ENCODE data around the gene SORT1. TPM values are rescaled to one million over a fixed set of nuclear protein-coding genes. Genes with fewer than 3 reads are reported as not detected.

SORT1 gene
- total RNA-seq, 2 experiments from 2014 or later = 3.2 to 4.5 TPM

- CTCF ChIA-PET = interaction anchor here (1.0 to 1.4 kb wide), 2 partner anchors 109 to 160 kb away, joined by 3 read pairs; no protein-coding TSS in a partner anchor
- POLR2A ChIA-PET = interaction anchor here (3.8 to 4.9 kb wide), 3 partner anchors 18 to 141 kb away, joined by 14 to 78 read pairs (median 27); partner anchors contain the start of genes ATXN7L2 and PSRC1
- Mint-ChIP-seq H3K36me3 (ENCODE audit: low read depth) (peaks cover 50% of the 10 kb centered on the region), H3K4me3 (no peak overlapping the region), H3K4me1 (peaks cover 40% of the 10 kb centered on the region), H3K9me3 (no peaks in the 10 kb centered on the region), H3K27ac (no peak overlapping the region), H3K27me3 (no peaks in the 10 kb centered on the region)
- DNase-seq = no peak
Observed at GRCh38 chr1:109423498-109423897, 25.8 kb upstream of the SORT1 start.

GRCh38 chr1:109412551-109412950, 14.8 kb upstream of the SORT1 start:
- DNase-seq = no peak
- H3K4me3 Mint-ChIP-seq = no peak overlapping the region
- no peak overlapping the region for H3K27ac Mint-ChIP-seq
- ChIA-PET POLR2A (interaction anchor here (1.5 kb wide), 1 partner anchor 13 kb away, joined by 4 read pairs; no protein-coding TSS in a partner anchor), CTCF (interaction anchor here (2.9 kb wide), 1 partner anchor 14 kb away, joined by 12 read pairs; the partner anchor contains the start of gene SORT1)
- peaks cover 12% of the 10 kb centered on the region for H3K4me1 Mint-ChIP-seq
- peaks cover 84% of the 10 kb centered on the region for H3K36me3 Mint-ChIP-seq (ENCODE audit: low read depth)
- no peaks in the 10 kb centered on the region for H3K9me3 Mint-ChIP-seq
- no peaks in the 10 kb centered on the region for H3K27me3 Mint-ChIP-seq

GRCh38 chr1:109404838-109405237, 7.1 kb upstream of the SORT1 start:
- Mint-ChIP-seq H3K4me3 (no peak overlapping the region), H3K27me3 (no peaks in the 10 kb centered on the region), H3K4me1 (peaks cover 18% of the 10 kb centered on the region), H3K36me3 (ENCODE audit: low read depth) (peaks cover 64% of the 10 kb centered on the region), H3K9me3 (no peaks in the 10 kb centered on the region), H3K27ac (peak overlapping the region; percentile 67)
- DNase-seq = peak; percentile 20
- CTCF ChIA-PET = interaction anchor here (1.7 kb wide), 2 partner anchors 126 to 127 kb away, joined by 3 to 6 read pairs; no protein-coding TSS in a partner anchor
- POLR2A ChIA-PET = interaction anchor here (1.0 to 2.8 kb wide), 3 partner anchors 21 to 190 kb away, joined by 3 to 14 read pairs (median 3); partner anchors contain the start of genes PSMA5 and PSRC1

GRCh38 chr1:109402025-109402424, 4.3 kb upstream of the SORT1 start:
- DNase-seq = no peak
- POLR2A ChIA-PET = interaction anchor here (1.2 kb wide), 2 partner anchors 24 to 119 kb away, joined by 4 to 5 read pairs; partner anchors contain the start of genes PSMA5 and PSRC1
- Mint-ChIP-seq H3K4me3 (no peak overlapping the region), H3K9me3 (no peaks in the 10 kb centered on the region), H3K27me3 (peaks cover 13% of the 10 kb centered on the region), H3K4me1 (peaks cover 27% of the 10 kb centered on the region), H3K27ac (no peak overlapping the region), H3K36me3 (ENCODE audit: low read depth) (peaks cover 47% of the 10 kb centered on the region)
- CTCF ChIA-PET = interaction anchor here (0.7 to 8.7 kb wide), 6 partner anchors 119 to 208 kb away, joined by 3 to 144 read pairs (median 20); partner anchors contain the start of genes CELSR2 and PSRC1

- H3K4me1 Mint-ChIP-seq = peaks cover 22% of the 10 kb centered on the region
- CTCF ChIA-PET = interaction anchor here (0.7 to 8.7 kb wide), 10 partner anchors 12 to 300 kb away, joined by 3 to 144 read pairs (median 10); partner anchors contain the start of gene PSRC1
Observed at GRCh38 chr1:109400035-109400655, 2.4 kb upstream of the SORT1 start.

GRCh38 chr1:109399326-109399957, 1.7 kb upstream of the SORT1 start:
- Mint-ChIP-seq H3K27ac (no peak overlapping the region), H3K4me1 (peaks cover 15% of the 10 kb centered on the region), H3K36me3 (ENCODE audit: low read depth) (peaks cover 27% of the 10 kb centered on the region), H3K9me3 (no peaks in the 10 kb centered on the region), H3K27me3 (peaks cover 38% of the 10 kb centered on the region), H3K4me3 (peak overlapping the region; percentile 37)
- ChIA-PET POLR2A (interaction anchor here (1.2 to 4.4 kb wide), 6 partner anchors 9 to 135 kb away, joined by 3 to 31 read pairs (median 10); partner anchors contain the start of genes PSMA5 and PSRC1), CTCF (interaction anchor here (0.6 to 8.7 kb wide), 26 partner anchors 10 to 981 kb away, joined by 3 to 144 read pairs (median 4); partner anchors contain the start of gene PSRC1)
- no peak for DNase-seq

More at GRCh38 chr1:109400035-109400655, 2.4 kb upstream of the SORT1 start:
- H3K36me3 Mint-ChIP-seq (ENCODE audit: low read depth) = peaks cover 33% of the 10 kb centered on the region
- peaks cover 32% of the 10 kb centered on the region for H3K27me3 Mint-ChIP-seq
- POLR2A ChIA-PET = interaction anchor here (1.2 to 4.4 kb wide), 4 partner anchors 15 to 123 kb away, joined by 3 to 31 read pairs (median 9); partner anchors contain the start of gene PSMA5
- H3K4me3 Mint-ChIP-seq = no peak overlapping the region
- no peaks in the 10 kb centered on the region for H3K9me3 Mint-ChIP-seq
- no peak for DNase-seq
- H3K27ac Mint-ChIP-seq = no peak overlapping the region

GRCh38 chr1:109398343-109399225, 866 bp upstream of the SORT1 start:
- ChIA-PET CTCF (interaction anchor here (0.6 to 8.7 kb wide), 28 partner anchors 9 to 982 kb away, joined by 3 to 144 read pairs (median 4); partner anchors contain the start of gene PSRC1), POLR2A (interaction anchor here (1.1 to 4.4 kb wide), 10 partner anchors 9 to 184 kb away, joined by 3 to 31 read pairs (median 4); partner anchors contain the start of genes GNAI3, PSMA5 and PSRC1)
- Mint-ChIP-seq H3K4me3 (peak overlapping the region; percentile 72), H3K27ac (no peak overlapping the region), H3K36me3 (ENCODE audit: low read depth) (peaks cover 21% of the 10 kb centered on the region), H3K4me1 (peaks cover 13% of the 10 kb centered on the region), H3K27me3 (peaks cover 42% of the 10 kb centered on the region), H3K9me3 (no peaks in the 10 kb centered on the region)
- no peak for DNase-seq

- no peak for DNase-seq
- H3K27me3 Mint-ChIP-seq = peaks cover 50% of the 10 kb centered on the region
- ChIA-PET CTCF (interaction anchor here (1.2 to 8.7 kb wide), 5 partner anchors 18 to 136 kb away, joined by 4 to 144 read pairs (median 7); partner anchors contain the start of gene PSRC1), POLR2A (interaction anchor here (0.8 to 4.4 kb wide), 4 partner anchors 29 to 152 kb away, joined by 3 to 31 read pairs (median 10); partner anchors contain the start of genes GNAI3 and PSMA5)
- no peaks in the 10 kb centered on the region for H3K9me3 Mint-ChIP-seq
- no peak overlapping the region for H3K27ac Mint-ChIP-seq
- H3K36me3 Mint-ChIP-seq (ENCODE audit: low read depth) = peaks cover 16% of the 10 kb centered on the region
- peaks cover 20% of the 10 kb centered on the region for H3K4me1 Mint-ChIP-seq
- peak overlapping the region; percentile 71 for H3K4me3 Mint-ChIP-seq
Observed at GRCh38 chr1:109396871-109397580, 692 bp downstream of the SORT1 start.

GRCh38 chr1:109396513-109396839, 1.2 kb downstream of the SORT1 start:
- Mint-ChIP-seq H3K9me3 (no peaks in the 10 kb centered on the region), H3K4me1 (peaks cover 22% of the 10 kb centered on the region), H3K27ac (no peak overlapping the region), H3K27me3 (peaks cover 53% of the 10 kb centered on the region), H3K4me3 (peak overlapping the region; percentile 6), H3K36me3 (ENCODE audit: low read depth) (peaks cover 14% of the 10 kb centered on the region)
- ChIA-PET POLR2A (interaction anchor here (0.8 to 0.9 kb wide), 2 partner anchors 28 to 29 kb away, joined by 3 to 4 read pairs; no protein-coding TSS in a partner anchor), CTCF (interaction anchor here (1.2 to 8.7 kb wide), 4 partner anchors 17 to 132 kb away, joined by 4 to 144 read pairs (median 6); partner anchors contain the start of gene PSRC1)
- DNase-seq = no peak

GRCh38 chr1:109395602-109396512, 1.9 kb downstream of the SORT1 start:
- no peak for DNase-seq
- POLR2A ChIA-PET = interaction anchor here (0.8 to 0.9 kb wide), 2 partner anchors 29 to 30 kb away, joined by 3 to 4 read pairs; no protein-coding TSS in a partner anchor
- H3K9me3 Mint-ChIP-seq = no peaks in the 10 kb centered on the region
- H3K27ac Mint-ChIP-seq = no peak overlapping the region
- H3K27me3 Mint-ChIP-seq = peaks cover 55% of the 10 kb centered on the region
- H3K4me3 Mint-ChIP-seq = no peak overlapping the region
- peaks cover 10% of the 10 kb centered on the region for H3K36me3 Mint-ChIP-seq (ENCODE audit: low read depth)
- CTCF ChIA-PET = interaction anchor here (0.8 to 8.7 kb wide), 5 partner anchors 17 to 137 kb away, joined by 3 to 144 read pairs (median 4); partner anchors contain the start of gene PSRC1
- peaks cover 25% of the 10 kb centered on the region for H3K4me1 Mint-ChIP-seq

Measured in activated CD4-positive, alpha-beta memory T cell treated with anti-CD3 and anti-CD28 coated beads, Interleukin-2, amount 10 ng/mL, durations not matched to agents 7 days and 5 days (primary cell).